Measurements from ENCODE around the gene LHX8. TPM values are rescaled to one million over a fixed set of nuclear protein-coding genes. Genes with fewer than 3 reads are reported as not detected.

LHX8 gene
- total RNA-seq, 6 donors from 2014 or later, result not detected

GRCh38 chr1:75136195-75136815 is 2.1 kb downstream of the LHX8 start:
- TF ChIP-seq POLR2AphosphoS5 (IDR thresholded peaks at IDR 0.05) (no peak), EP300 (IDR thresholded peaks at IDR 0.05) (no peak), POLR2A (IDR thresholded peaks at IDR 0.05) (no peak)
- TF ChIP-seq, protein P1, sequence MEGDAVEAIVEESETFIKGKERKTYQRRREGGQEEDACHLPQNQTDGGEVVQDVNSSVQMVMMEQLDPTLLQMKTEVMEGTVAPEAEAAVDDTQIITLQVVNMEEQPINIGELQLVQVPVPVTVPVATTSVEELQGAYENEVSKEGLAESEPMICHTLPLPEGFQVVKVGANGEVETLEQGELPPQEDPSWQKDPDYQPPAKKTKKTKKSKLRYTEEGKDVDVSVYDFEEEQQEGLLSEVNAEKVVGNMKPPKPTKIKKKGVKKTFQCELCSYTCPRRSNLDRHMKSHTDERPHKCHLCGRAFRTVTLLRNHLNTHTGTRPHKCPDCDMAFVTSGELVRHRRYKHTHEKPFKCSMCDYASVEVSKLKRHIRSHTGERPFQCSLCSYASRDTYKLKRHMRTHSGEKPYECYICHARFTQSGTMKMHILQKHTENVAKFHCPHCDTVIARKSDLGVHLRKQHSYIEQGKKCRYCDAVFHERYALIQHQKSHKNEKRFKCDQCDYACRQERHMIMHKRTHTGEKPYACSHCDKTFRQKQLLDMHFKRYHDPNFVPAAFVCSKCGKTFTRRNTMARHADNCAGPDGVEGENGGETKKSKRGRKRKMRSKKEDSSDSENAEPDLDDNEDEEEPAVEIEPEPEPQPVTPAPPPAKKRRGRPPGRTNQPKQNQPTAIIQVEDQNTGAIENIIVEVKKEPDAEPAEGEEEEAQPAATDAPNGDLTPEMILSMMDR (IDR thresholded peaks at IDR 0.05), result no peak
- peak overlapping the region in 1 of 4 donors; percentile 45 for H3K4me3 ChIP-seq
- no peak overlapping the region for H3K27ac ChIP-seq
- 4 to 6% methylated on average over 12 to 38 of the region's 64 CpGs for WGBS, 2 donors
- peak in 1 of 2 donors; percentile 34 for ATAC-seq (ENCODE audit: low FRiP score in 2 of 2)
- H3K36me3 ChIP-seq, result no peaks in the 10 kb centered on the region
- DNase-seq, result peak in 1 of 2 donors; percentile 84
- peaks cover 17 to 32% (median 19%) of the 10 kb centered on the region in 4 donors for H3K4me1 ChIP-seq
- H3K27me3 ChIP-seq, result peaks cover 0 to 59% (median 29%) of the 10 kb centered on the region in 4 donors
- H3K9me3 ChIP-seq, result peaks cover 0 to 2% (median 0%) of the 10 kb centered on the region in 4 donors

DNA sequence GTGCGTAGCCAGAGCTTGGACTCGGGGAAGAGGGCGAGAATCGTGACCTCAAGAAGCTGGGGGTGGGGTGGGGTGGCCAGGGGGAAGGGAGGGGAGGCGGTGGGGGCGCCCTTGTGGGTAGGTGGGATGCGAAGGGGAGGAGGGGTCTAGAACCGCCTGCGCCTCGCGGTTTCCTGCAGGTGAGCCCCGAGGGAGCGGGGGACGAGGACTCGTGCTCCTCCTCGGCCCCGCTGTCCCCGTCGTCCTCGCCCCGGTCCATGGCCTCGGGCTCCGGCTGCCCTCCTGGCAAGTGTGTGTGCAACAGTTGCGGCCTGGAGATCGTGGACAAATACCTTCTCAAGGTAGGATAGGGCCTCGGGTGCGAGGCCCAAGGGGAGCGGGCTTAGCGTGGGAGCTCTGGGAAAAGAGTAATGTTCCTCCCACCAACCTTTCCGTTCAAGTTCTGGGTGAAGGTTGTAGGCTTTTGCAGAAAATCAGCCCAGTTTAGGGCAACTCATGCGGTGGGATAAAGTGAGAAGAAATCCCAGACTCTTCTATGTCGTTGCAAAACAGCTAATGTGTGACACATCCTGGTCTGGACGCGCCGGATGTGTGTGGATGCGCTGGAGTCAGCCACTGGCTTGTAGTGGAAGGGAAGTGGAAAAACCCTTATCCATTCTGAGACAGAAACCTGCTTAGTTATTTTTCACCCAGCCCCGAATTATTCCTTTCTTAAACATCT is 2.9 kb downstream of the LHX8 start:
- Histone ChIP-seq H3K9me3 (peaks cover 0 to 2% (median 0%) of the 10 kb centered on the region in 4 donors), H3K27me3 (peaks cover 0 to 51% (median 29%) of the 10 kb centered on the region in 4 donors), H3K27ac (no peak overlapping the region), H3K4me3 (no peak overlapping the region), H3K4me1 (peaks cover 17 to 32% (median 19%) of the 10 kb centered on the region in 4 donors), H3K36me3 (no peaks in the 10 kb centered on the region)
- peak in 1 of 2 donors; percentile 65 for DNase-seq
- TF ChIP-seq POLR2AphosphoS5 (IDR thresholded peaks at IDR 0.05), result no peak
- no peak for TF ChIP-seq EP300 (IDR thresholded peaks at IDR 0.05)
- TF ChIP-seq, protein P1 (IDR thresholded peaks at IDR 0.05), result no peak
- no peak for TF ChIP-seq POLR2A (IDR thresholded peaks at IDR 0.05)
- WGBS, 2 donors, result 6 to 12% methylated on average over 12 to 36 of the region's 37 CpGs
- ATAC-seq (ENCODE audit: low FRiP score in 2 of 2), result peak; percentile 30 to 31

DNA sequence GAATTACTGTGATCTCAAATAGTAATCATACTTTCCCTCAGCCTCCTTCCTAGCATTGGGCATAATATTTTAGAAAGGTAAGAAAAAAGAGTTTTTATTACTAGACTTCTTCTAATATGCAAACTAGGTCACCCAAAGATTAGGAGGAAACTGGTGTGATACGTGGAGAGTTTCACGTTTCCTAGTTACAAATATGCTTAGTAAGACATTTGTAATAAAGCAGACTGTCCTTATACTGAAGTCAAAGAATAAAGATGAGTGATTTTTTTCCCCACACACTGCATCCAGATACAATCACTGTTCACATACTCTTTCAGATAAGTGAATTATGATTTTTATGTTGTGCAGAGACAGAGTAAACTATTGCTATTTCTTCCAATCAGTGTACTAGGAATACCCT is 17.9 kb downstream of the LHX8 start:
- TF ChIP-seq POLR2AphosphoS5 (IDR thresholded peaks at IDR 0.05) (no peak), POLR2A (IDR thresholded peaks at IDR 0.05) (no peak), EP300 (IDR thresholded peaks at IDR 0.05) (no peak)
- TF ChIP-seq, protein P1 (IDR thresholded peaks at IDR 0.05), result no peak
- 57 to 69% methylated on average over 2 of the region's 2 CpGs for WGBS, 2 donors
- no peak overlapping the region for H3K4me3 ChIP-seq
- no peaks in the 10 kb centered on the region for H3K9me3 ChIP-seq
- no peaks in the 10 kb centered on the region for H3K4me1 ChIP-seq
- no peaks in the 10 kb centered on the region for H3K36me3 ChIP-seq
- ATAC-seq (ENCODE audit: low FRiP score in 2 of 2) (no peak), DNase-seq (no peak)
- H3K27ac ChIP-seq, result no peak overlapping the region
- no peaks in the 10 kb centered on the region for H3K27me3 ChIP-seq

DNA sequence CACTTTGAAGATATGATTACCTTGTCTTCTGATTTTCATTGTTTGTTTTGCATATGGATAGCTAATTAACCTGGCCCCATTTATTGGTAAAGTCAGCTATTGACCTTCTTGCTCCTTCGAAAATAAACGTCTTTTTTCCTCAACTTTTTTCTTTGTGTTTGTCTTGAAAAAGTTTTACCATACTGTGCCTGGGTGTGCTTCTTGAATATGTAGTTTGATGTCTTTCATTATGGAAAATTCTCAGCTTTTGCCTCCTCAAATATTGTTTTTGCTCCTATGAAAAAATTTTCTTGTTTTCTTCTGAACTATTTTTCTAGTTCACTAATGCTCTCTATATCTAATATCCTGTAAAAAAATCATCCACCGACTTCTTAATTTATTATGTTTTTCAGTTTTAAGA is 25.0 kb downstream of the LHX8 start:
- Histone ChIP-seq H3K4me3 (no peak overlapping the region), H3K27me3 (no peaks in the 10 kb centered on the region), H3K4me1 (no peaks in the 10 kb centered on the region), H3K9me3 (no peaks in the 10 kb centered on the region), H3K27ac (no peak overlapping the region), H3K36me3 (no peaks in the 10 kb centered on the region)
- DNase-seq (no peak), ATAC-seq (ENCODE audit: low FRiP score in 2 of 2) (no peak)
- TF ChIP-seq EP300 (IDR thresholded peaks at IDR 0.05) (no peak), POLR2AphosphoS5 (IDR thresholded peaks at IDR 0.05) (no peak), POLR2A (IDR thresholded peaks at IDR 0.05) (no peak)
- TF ChIP-seq, protein P1 (IDR thresholded peaks at IDR 0.05), result no peak
- WGBS, 2 donors, result 75 to 88% methylated on average over 3 of the region's 3 CpGs
